Smooth muscle cell (in vitro differentiated cells): ENCODE results near the gene MYO1E. TPM values are rescaled to one million over a fixed set of nuclear protein-coding genes. Genes with fewer than 3 reads are reported as not detected.

ENCODE experiments used
- DNase-seq: peaks from one replicate; lab custom pipeline; 2025; ENCODE audit not compliant: unreplicated experiment; lab: John Stamatoyannopoulos, UW
- H2AFZ ChIP-seq: fragments of 200-600 bp; sonication (generic); 2 replicates; pipeline ENCODE4 v1.6.0; 2016; ENCODE audit warnings: antibody characterized with exemption, low read depth, mild to moderate bottlenecking
- H3F3A ChIP-seq: fragments of 200-600 bp; sonication (generic); 2 replicates; pipeline ENCODE4 v1.6.0; 2017; ENCODE audit warnings: antibody characterized with exemption, low read depth
- H3K27ac ChIP-seq: fragments of 200-600 bp; sonication (generic); 2 replicates; pipeline ENCODE4 v1.5.1; 2016; ENCODE audit warnings: low read depth, mild to moderate bottlenecking
- H3K27me3 ChIP-seq: fragments of 200-600 bp; sonication (generic); 2 replicates; pipeline ENCODE4 v1.6.1; 2016; ENCODE audit warnings: low read depth, mild to moderate bottlenecking
- H3K36me3 ChIP-seq: fragments of 200-600 bp; sonication (generic); 2 replicates; pipeline ENCODE4 v1.5.1; 2016; ENCODE audit warnings: low read depth
- H3K4me1 ChIP-seq: fragments of 200-600 bp; sonication (generic); 2 replicates; pipeline ENCODE4 v1.5.1; 2016; ENCODE audit warnings: low read depth
- H3K4me2 ChIP-seq: fragments of 200-600 bp; sonication (generic); 2 replicates; pipeline ENCODE4 v1.6.0; 2016; ENCODE audit warnings: mild to moderate bottlenecking
- H3K4me3 ChIP-seq: fragments of 200-600 bp; sonication (generic); 2 replicates; pipeline ENCODE4 v1.5.1; 2016; ENCODE audit warnings: mild to moderate bottlenecking
- H3K79me2 ChIP-seq: fragments of 200-600 bp; sonication (generic); 2 replicates; pipeline ENCODE4 v1.6.0; 2016; ENCODE audit warnings: low read depth, mild to moderate bottlenecking
- H3K9ac ChIP-seq: fragments of 200-600 bp; sonication (generic); 2 replicates; pipeline ENCODE4 v1.6.0; 2016; ENCODE audit warnings: low read depth
- H3K9me3 ChIP-seq: fragments of 200-600 bp; sonication (generic); replicated peaks from 2 replicates; pipeline ENCODE4 v1.5.1; 2016; ENCODE audit warnings: low read depth
- H4K20me1 ChIP-seq: fragments of 200-600 bp; sonication (generic); 2 replicates; pipeline ENCODE4 v1.6.0; 2016; ENCODE audit warnings: low read depth
- CTCF ChIP-seq: fragments of 200-600 bp; sonication (generic); IDR thresholded peaks from 2 replicates; pipeline ENCODE4 v1.5.1; 2017; ENCODE audit warnings: borderline replicate concordance, mild to moderate bottlenecking, antibody characterized with exemption; ENCODE audit not compliant: insufficient read depth, poor library complexity, severe bottlenecking
- WGBS: methylation state at CpG from one replicate; pipeline ENCODE4 v1.1.7; 2016; ENCODE audit warnings: low lambda C conversion rate; 5-methylcytosine and 5-hydroxymethylcytosine counted together
- polyA plus RNA-seq: library from polyadenylated mRNA; unstranded; fragments of >200 nt; fragmentation: Nextera tagmentation; extraction: Ambion mirVana; gene quantifications from 2 replicates; pipeline ENCODE4 v1.2.1, GENCODE V29; 2016
- total RNA-seq: library from RNA; depleted of rRNA; stranded (reverse); fragments of >200 nt; gene quantifications from 2 replicates; pipeline ENCODE4 v1.2.3, GENCODE V29; 2014

Gene MYO1E
- total and polyA plus RNA-seq, 2 experiments from 2014 or later, result 50.0 to 54.5 TPM

- H2AFZ ChIP-seq, result no peak overlapping the region
- no peaks in the 10 kb centered on the region for H3K27me3 ChIP-seq
- H3K9ac ChIP-seq, result no peak overlapping the region
- peaks cover 4% of the 10 kb centered on the region for H3K9me3 ChIP-seq
- 96% methylated on average over 16 of the region's 16 CpGs for WGBS
- no peak overlapping the region for H3K4me2 ChIP-seq
- no peak for DNase-seq
- peaks cover 12% of the 10 kb centered on the region for H3F3A ChIP-seq
- no peaks in the 10 kb centered on the region for H4K20me1 ChIP-seq
- H3K79me2 ChIP-seq, result no peaks in the 10 kb centered on the region
- H3K4me1 ChIP-seq, result peaks cover 10% of the 10 kb centered on the region
- H3K27ac ChIP-seq, result no peak overlapping the region
- H3K4me3 ChIP-seq, result no peak overlapping the region
- peaks cover 6% of the 10 kb centered on the region for H3K36me3 ChIP-seq
- TF ChIP-seq CTCF, result no peak
Measured at GRCh38 chr15:59178151-59178695, 194.4 kb downstream of the MYO1E start.

GRCh38 chr15:59177317-59177660 is 195.4 kb downstream of the MYO1E start:
- Histone ChIP-seq H3K4me3 (no peak overlapping the region), H3F3A (peaks cover 12% of the 10 kb centered on the region), H4K20me1 (no peaks in the 10 kb centered on the region), H3K9ac (no peak overlapping the region), H3K79me2 (no peaks in the 10 kb centered on the region), H3K4me2 (no peak overlapping the region), H3K9me3 (peaks cover 4% of the 10 kb centered on the region), H3K27ac (peak overlapping the region; percentile 6), H2AFZ (no peak overlapping the region), H3K36me3 (peaks cover 9% of the 10 kb centered on the region), H3K27me3 (no peaks in the 10 kb centered on the region), H3K4me1 (peaks cover 10% of the 10 kb centered on the region)
- 92% methylated on average over 4 of the region's 4 CpGs for WGBS
- no peak for TF ChIP-seq CTCF
- no peak for DNase-seq

- Histone ChIP-seq H2AFZ (no peak overlapping the region), H3K36me3 (peaks cover 9% of the 10 kb centered on the region), H4K20me1 (no peaks in the 10 kb centered on the region), H3K27ac (peak overlapping the region; percentile 6), H3K27me3 (no peaks in the 10 kb centered on the region), H3K4me1 (peaks cover 10% of the 10 kb centered on the region), H3K79me2 (no peaks in the 10 kb centered on the region), H3K9me3 (peaks cover under 1% of the 10 kb centered on the region), H3K4me2 (no peak overlapping the region), H3F3A (peaks cover 14% of the 10 kb centered on the region), H3K4me3 (no peak overlapping the region), H3K9ac (no peak overlapping the region)
- WGBS, result 94% methylated on average over 9 of the region's 9 CpGs
- TF ChIP-seq CTCF, result no peak
- DNase-seq, result no peak
Measured at GRCh38 chr15:59176653-59177316, 195.9 kb downstream of the MYO1E start.
